Measurements from ENCODE around the gene PKM.

The PKM gene

GRCh38 chr15:72205273-72205672 lies 25.7 kb downstream of the PKM start:
- intact Hi-C loops (cut with DNase I): no loop called here
- no peak for DNase-seq

- intact Hi-C loops (cut with DNase I): no loop called here
- DNase-seq: peak; percentile 62 to 96 (median 86)
Measured at GRCh38 chr15:72203507-72203837, 27.5 kb downstream of the PKM start.

- DNase-seq: no peak
- intact Hi-C loops (cut with DNase I): no loop called here
Measured at GRCh38 chr15:72202801-72203506, 28.0 kb downstream of the PKM start.

- no peak for DNase-seq
- intact Hi-C loops (cut with DNase I): no loop called here
Measured at GRCh38 chr15:72202302-72202701, 28.7 kb downstream of the PKM start.

GRCh38 chr15:72201391-72201921 lies 29.5 kb downstream of the PKM start:
- intact Hi-C loops (cut with DNase I): no loop called here
- peak in 2 of 42 donors; percentile 38 to 41 for DNase-seq

- intact Hi-C loops (cut with DNase I): no loop called here
- DNase-seq: no peak
Measured at GRCh38 chr15:72200395-72201237, 30.4 kb downstream of the PKM start.

GRCh38 chr15:72199721-72200212 lies 31.2 kb downstream of the PKM start:
- DNase-seq: peak in 41 of 42 donors; percentile 61 to 92 (median 80)
- intact Hi-C loops (cut with DNase I): loop anchor here (10.0 kb wide), 1 partner anchor 75 kb away; the partner anchor contains the start of gene PARP6

GRCh38 chr15:72199205-72199515 lies 31.8 kb downstream of the PKM start:
- intact Hi-C loops (cut with DNase I): loop anchor here (10.0 kb wide), 1 partner anchor 76 kb away; the partner anchor contains the start of gene PARP6
- peak in 1 of 42 donors; percentile 12 for DNase-seq

- DNase-seq: peak in 1 of 42 donors; percentile 9
- intact Hi-C loops (cut with DNase I): loop anchor here (10.0 kb wide), 1 partner anchor 76 kb away; the partner anchor contains the start of gene PARP6
Measured at GRCh38 chr15:72198356-72199204, 32.4 kb downstream of the PKM start.

GRCh38 chr15:72197460-72198355 lies 33.3 kb downstream of the PKM start, which contains the start of gene GRAMD2A:
Gene GRAMD2A, minus strand, starts transcription at chr15:72197787.
- peak in 8 of 42 donors; percentile 20 to 46 (median 34) for DNase-seq
- intact Hi-C loops (cut with DNase I): loop anchor here (10.0 kb wide), 1 partner anchor 77 kb away; the partner anchor contains the start of gene PARP6

GRCh38 chr15:72197041-72197459 lies 33.9 kb downstream of the PKM start:
- intact Hi-C loops (cut with DNase I): loop anchor here (10.0 kb wide), 1 partner anchor 78 kb away; the partner anchor contains the start of gene PARP6
- DNase-seq: peak in 1 of 42 donors; percentile 19

- intact Hi-C loops (cut with DNase I): loop anchor here (10.0 kb wide), 1 partner anchor 78 kb away; the partner anchor contains the start of gene PARP6
- peak in 2 of 42 donors; percentile 14 to 31 for DNase-seq
Measured at GRCh38 chr15:72196409-72197040, 34.5 kb downstream of the PKM start.

- intact Hi-C loops (cut with DNase I): loop anchor here (10.0 kb wide), 1 partner anchor 80 kb away; the partner anchor contains the start of gene PARP6
- peak in 2 of 42 donors; percentile 15 to 44 for DNase-seq
Measured at GRCh38 chr15:72195101-72195511, 35.9 kb downstream of the PKM start.

- peak in 1 of 42 donors; percentile 15 for DNase-seq
- intact Hi-C loops (cut with DNase I): loop anchor here (10.0 kb wide), 1 partner anchor 81 kb away; the partner anchor contains the start of gene PARP6
Measured at GRCh38 chr15:72193836-72194396, 37.1 kb downstream of the PKM start.

- DNase-seq: peak in 1 of 42 donors; percentile 6
- intact Hi-C loops (cut with DNase I): loop anchor here (10.0 kb wide), 1 partner anchor 82 kb away; the partner anchor contains the start of gene PARP6
Measured at GRCh38 chr15:72192416-72192815, 38.6 kb downstream of the PKM start.

GRCh38 chr15:72189250-72189902 lies 41.6 kb downstream of the PKM start:
- DNase-seq: no peak

More at GRCh38 chr15:72189250-72189902, 41.6 kb downstream of the PKM start:
- intact Hi-C loops (cut with DNase I): no loop called here

All from head of caudate nucleus (tissue), 42 donors.